ENCODE data around the gene EPHB2. TPM values are rescaled to one million over a fixed set of nuclear protein-coding genes. Genes with fewer than 3 reads are reported as not detected.
"Not testable (repeated sequence)": the region's sequence is repeated elsewhere in the genome, so short reads cannot be mapped to it uniquely, and the experiment has no call there.

The EPHB2 gene
- total RNA-seq, 4 donors from 2014 or later, result 0.32 to 4.0 (median 1.7) TPM

GRCh38 chr1:22838965-22839364 is 128.3 kb downstream of the EPHB2 start:
- no peaks in the 10 kb centered on the region for H3K9me3 ChIP-seq
- H3K4me1 ChIP-seq, result peaks cover 12% of the 10 kb centered on the region
- no peak overlapping the region for H3K27ac ChIP-seq
- DNase-seq (ENCODE audit: low spot score in 2 of 2), result no peak
- WGBS, result 69% methylated on average over 5 of the region's 5 CpGs
- H3K36me3 ChIP-seq, result no peaks in the 10 kb centered on the region
- TF ChIP-seq POLR2A (IDR thresholded peaks at IDR 0.05), result no peak
- TF ChIP-seq CTCF (IDR thresholded peaks at IDR 0.05), result no peak
- TF ChIP-seq EP300 (IDR thresholded peaks at IDR 0.05), result no peak
- TF ChIP-seq POLR2AphosphoS5 (IDR thresholded peaks at IDR 0.05), result no peak
- H3K4me3 ChIP-seq, result no peak overlapping the region
- no peaks in the 10 kb centered on the region for H3K27me3 ChIP-seq

DNA sequence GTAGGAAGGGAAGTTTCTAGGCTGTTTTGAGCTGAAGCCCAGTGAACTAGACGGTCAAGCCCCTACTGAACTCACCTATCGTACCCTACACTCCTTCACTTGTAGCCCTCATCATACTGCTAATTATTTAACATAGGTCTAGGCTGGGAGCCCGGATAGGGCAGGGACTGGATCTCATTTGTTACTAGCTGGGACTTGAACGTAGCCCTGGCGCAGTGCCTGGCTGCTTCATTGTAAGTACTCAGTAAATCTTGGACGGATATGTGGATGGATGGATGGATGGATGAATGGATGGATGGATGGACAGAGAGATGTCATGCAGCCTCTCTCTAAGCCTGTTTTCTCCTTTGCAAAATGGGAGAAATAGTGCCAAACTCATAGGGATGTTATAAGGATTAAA is 129.2 kb downstream of the EPHB2 start:
- 54% methylated on average over 6 of the region's 6 CpGs for WGBS
- TF ChIP-seq POLR2A (IDR thresholded peaks at IDR 0.05) (no peak), POLR2AphosphoS5 (IDR thresholded peaks at IDR 0.05) (no peak), EP300 (IDR thresholded peaks at IDR 0.05) (no peak), CTCF (IDR thresholded peaks at IDR 0.05) (no peak)

GRCh38 chr1:22841142-22841541 is 130.5 kb downstream of the EPHB2 start:
- DNase-seq (ENCODE audit: low spot score in 2 of 2), result no peak
- H3K4me1 ChIP-seq, result peaks cover 12% of the 10 kb centered on the region
- H3K9me3 ChIP-seq, result no peaks in the 10 kb centered on the region
- no peak for TF ChIP-seq POLR2AphosphoS5 (IDR thresholded peaks at IDR 0.05)
- TF ChIP-seq EP300 (IDR thresholded peaks at IDR 0.05), result no peak
- H3K27me3 ChIP-seq, result no peaks in the 10 kb centered on the region
- no peak overlapping the region for H3K4me3 ChIP-seq
- no peaks in the 10 kb centered on the region for H3K36me3 ChIP-seq
- 82% methylated on average over 3 of the region's 3 CpGs for WGBS
- H3K27ac ChIP-seq, result no peak overlapping the region

More for the DNA sequence above, 129.2 kb downstream of the EPHB2 start:
- Histone ChIP-seq H3K27me3 (no peaks in the 10 kb centered on the region), H3K36me3 (no peaks in the 10 kb centered on the region), H3K4me1 (peaks cover 12% of the 10 kb centered on the region), H3K4me3 (no peak overlapping the region), H3K27ac (no peak overlapping the region), H3K9me3 (no peaks in the 10 kb centered on the region)
- DNase-seq (ENCODE audit: low spot score in 2 of 2), result no peak

DNA sequence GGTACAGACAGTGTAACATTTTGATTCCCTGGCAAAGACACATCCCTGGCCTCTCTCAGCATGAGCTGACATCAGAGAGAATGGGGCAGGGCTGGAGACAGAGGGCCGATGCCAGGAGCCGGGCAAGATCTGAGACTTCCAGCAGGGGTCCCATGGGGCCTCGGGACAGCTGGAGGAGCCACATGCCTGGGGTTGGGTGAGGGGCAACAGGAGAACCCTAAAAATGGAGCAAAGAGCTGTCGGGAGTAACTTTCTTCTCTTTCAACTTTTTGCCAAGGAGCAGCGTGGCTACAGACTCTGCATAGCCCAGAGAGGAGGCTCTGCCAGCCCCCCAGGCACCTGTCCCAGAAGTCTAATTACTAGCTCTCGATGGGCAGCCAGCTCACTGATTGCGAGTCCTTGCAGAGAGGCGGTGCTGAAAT is 131.2 kb downstream of the EPHB2 start:
- no peak for DNase-seq (ENCODE audit: low spot score in 2 of 2)
- WGBS, result 30% methylated on average over 6 of the region's 8 CpGs
- TF ChIP-seq POLR2A (IDR thresholded peaks at IDR 0.05) (no peak), CTCF (IDR thresholded peaks at IDR 0.05) (no peak)
- H3K4me3 ChIP-seq, result no peak overlapping the region
- no peaks in the 10 kb centered on the region for H3K36me3 ChIP-seq
- H3K9me3 ChIP-seq, result no peaks in the 10 kb centered on the region
- H3K4me1 ChIP-seq, result peaks cover 12% of the 10 kb centered on the region
- H3K27me3 ChIP-seq, result no peaks in the 10 kb centered on the region
- H3K27ac ChIP-seq, result no peak overlapping the region

DNA sequence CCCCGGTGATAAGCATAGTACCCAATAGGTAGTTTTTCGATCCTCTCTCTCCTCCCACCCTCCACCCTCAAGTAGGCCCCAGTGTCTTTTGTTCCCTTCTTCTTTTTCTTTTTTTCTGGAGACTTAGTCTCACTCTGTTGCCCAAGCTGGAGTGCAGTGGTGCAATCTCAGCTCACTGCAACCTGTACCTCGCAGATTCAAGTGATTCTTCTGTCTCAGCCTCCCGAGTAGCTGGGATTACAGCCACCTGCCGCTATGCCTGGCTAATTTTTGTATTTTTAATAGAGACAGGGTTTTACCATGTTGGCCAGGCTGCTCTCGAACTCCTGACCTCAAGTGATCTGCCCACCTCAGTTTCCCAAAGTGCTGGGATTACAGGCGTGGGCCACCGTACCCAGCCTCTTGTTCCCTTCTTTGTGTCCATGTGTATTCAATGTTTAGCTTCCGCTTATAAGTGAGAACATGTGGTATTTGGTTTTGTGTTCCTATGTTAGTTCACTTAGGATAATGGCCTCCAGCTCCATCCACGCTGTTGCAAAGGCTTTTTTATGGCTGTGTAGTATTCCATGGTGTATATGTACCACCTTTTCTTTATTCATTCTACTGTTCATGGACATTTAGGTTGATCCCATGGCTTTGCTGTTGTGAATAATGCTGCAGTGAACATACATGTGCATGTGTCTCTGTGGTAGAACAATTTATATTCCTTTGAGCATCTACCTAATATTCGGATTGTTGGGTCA is 133.0 kb downstream of the EPHB2 start:
- H3K4me3 ChIP-seq; H3K36me3 ChIP-seq; H3K9me3 ChIP-seq; H3K27me3 ChIP-seq; H3K27ac ChIP-seq; DNase-seq (ENCODE audit: low spot score in 2 of 2): not testable (repeated sequence)
- peaks cover 12% of the 10 kb centered on the region for H3K4me1 ChIP-seq
- 98% methylated on average over 11 of the region's 11 CpGs for WGBS

- H3K27me3 ChIP-seq, result no peaks in the 10 kb centered on the region
- peaks cover 10% of the 10 kb centered on the region for H3K4me1 ChIP-seq
- TF ChIP-seq EP300 (IDR thresholded peaks at IDR 0.05) (no peak), POLR2A (IDR thresholded peaks at IDR 0.05) (no peak), CTCF (IDR thresholded peaks at IDR 0.05) (no peak), POLR2AphosphoS5 (IDR thresholded peaks at IDR 0.05) (no peak)
- H3K27ac ChIP-seq, result no peak overlapping the region
- no peak for DNase-seq (ENCODE audit: low spot score in 2 of 2)
- H3K4me3 ChIP-seq, result no peak overlapping the region
- 100% methylated on average over 3 of the region's 5 CpGs for WGBS
- no peaks in the 10 kb centered on the region for H3K9me3 ChIP-seq
- no peaks in the 10 kb centered on the region for H3K36me3 ChIP-seq
These were observed 134.0 kb downstream of the EPHB2 start for GRCh38 chr1:22844621-22845020.

All from suprapubic skin (tissue), 4 donors.